Transverse colon (tissue), 4 donors: ENCODE results near the gene CCDC74A.
"Not testable (repeated sequence)": the region's sequence is repeated elsewhere in the genome, so short reads cannot be mapped to it uniquely, and the experiment has no call there.

Experiments used
- EP300 ChIP-seq: sonication (generic); formaldehyde crosslinking; IDR thresholded peaks from one replicate; pipeline ENCODE4 v1.6.1; 2017; ENCODE audit warnings: antibody characterized with exemption, low read depth
- POLR2A ChIP-seq: fragments of 450-650 bp; IDR thresholded peaks from one replicate; pipeline ENCODE4 v1.6.1; 2016; ENCODE audit warnings: antibody characterized with exemption, mild to moderate bottlenecking, moderate library complexity
- POLR2AphosphoS5 ChIP-seq, 3 donors: sonication (generic); formaldehyde crosslinking; IDR thresholded peaks; one replicate each; pipeline ENCODE4 v1.6.1; 2016; ENCODE audit warnings: antibody characterized with exemption in 3 of 3
- TF ChIP-seq, protein P1 (sequence below), 5 experiments: fragments of 200-600 bp in 3 of 5; fragments of 450-650 bp in 2 of 5; sonication (generic) in 3 of 5; IDR thresholded peaks; 1 replicate in 2 of 5; 2 replicates in 3 of 5; pipeline ENCODE4 v1.5.1; 2016 to 2017; ENCODE audit warnings: antibody characterized with exemption in 5 of 5, inconsistent platforms in 3 of 5, mild to moderate bottlenecking in 2 of 5, moderate library complexity in 1 of 5

DNA sequence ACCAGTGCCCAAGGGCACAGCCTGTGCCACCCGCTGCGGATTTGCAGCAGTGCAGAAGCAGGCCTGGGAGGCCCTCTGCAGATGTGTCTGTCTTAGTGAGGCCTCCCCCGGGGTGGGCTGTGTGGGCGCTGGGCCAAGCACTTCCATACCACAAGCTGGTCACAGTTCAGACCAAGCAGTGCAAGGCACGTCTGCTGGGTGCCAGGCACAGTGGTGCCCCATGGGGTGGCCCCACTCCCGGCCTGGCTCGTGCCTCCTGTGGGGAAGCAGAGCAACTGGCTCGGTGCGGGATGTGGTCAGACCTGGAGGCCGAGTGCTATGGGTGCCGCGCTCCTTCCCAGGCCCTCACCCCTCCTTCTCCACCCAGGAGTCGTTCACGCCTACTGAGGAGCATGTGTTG is 12.5 kb upstream of the CCDC74A start:
- TF ChIP-seq, protein P1, sequence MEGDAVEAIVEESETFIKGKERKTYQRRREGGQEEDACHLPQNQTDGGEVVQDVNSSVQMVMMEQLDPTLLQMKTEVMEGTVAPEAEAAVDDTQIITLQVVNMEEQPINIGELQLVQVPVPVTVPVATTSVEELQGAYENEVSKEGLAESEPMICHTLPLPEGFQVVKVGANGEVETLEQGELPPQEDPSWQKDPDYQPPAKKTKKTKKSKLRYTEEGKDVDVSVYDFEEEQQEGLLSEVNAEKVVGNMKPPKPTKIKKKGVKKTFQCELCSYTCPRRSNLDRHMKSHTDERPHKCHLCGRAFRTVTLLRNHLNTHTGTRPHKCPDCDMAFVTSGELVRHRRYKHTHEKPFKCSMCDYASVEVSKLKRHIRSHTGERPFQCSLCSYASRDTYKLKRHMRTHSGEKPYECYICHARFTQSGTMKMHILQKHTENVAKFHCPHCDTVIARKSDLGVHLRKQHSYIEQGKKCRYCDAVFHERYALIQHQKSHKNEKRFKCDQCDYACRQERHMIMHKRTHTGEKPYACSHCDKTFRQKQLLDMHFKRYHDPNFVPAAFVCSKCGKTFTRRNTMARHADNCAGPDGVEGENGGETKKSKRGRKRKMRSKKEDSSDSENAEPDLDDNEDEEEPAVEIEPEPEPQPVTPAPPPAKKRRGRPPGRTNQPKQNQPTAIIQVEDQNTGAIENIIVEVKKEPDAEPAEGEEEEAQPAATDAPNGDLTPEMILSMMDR (IDR thresholded peaks at IDR 0.05): not testable (repeated sequence)
- not testable (repeated sequence) for TF ChIP-seq EP300; POLR2AphosphoS5 (IDR thresholded peaks at IDR 0.05); POLR2A
